Hepatocyte (in vitro differentiated cells): ENCODE data around the gene RUFY3. TPM values are rescaled to one million over a fixed set of nuclear protein-coding genes. Genes with fewer than 3 reads are reported as not detected.

Experiments used
- DNase-seq: peaks from one replicate; pipeline ENCODE4 v3.0.0-alpha.2; 2016; ENCODE audit warnings: low spot score
- H2AFZ ChIP-seq: fragments of 200-600 bp; sonication (generic); 2 replicates; pipeline ENCODE4 v1.6.0; 2016; ENCODE audit warnings: antibody characterized with exemption, mild to moderate bottlenecking
- H3K27ac ChIP-seq: fragments of 200-600 bp; sonication (generic); 2 replicates; pipeline ENCODE4 v1.5.1; 2016; ENCODE audit warnings: mild to moderate bottlenecking
- H3K27me3 ChIP-seq: fragments of 200-600 bp; sonication (generic); 2 replicates; pipeline ENCODE4 v1.6.1; 2016
- H3K36me3 ChIP-seq: fragments of 200-600 bp; sonication (generic); replicated peaks from 2 replicates; pipeline ENCODE4 v1.5.1; 2016; ENCODE audit warnings: low read depth; ENCODE audit not compliant: insufficient read depth
- H3K4me1 ChIP-seq: fragments of 200-600 bp; sonication (generic); 2 replicates; pipeline ENCODE4 v1.5.1; 2016; ENCODE audit warnings: mild to moderate bottlenecking, moderate library complexity; ENCODE audit not compliant: insufficient read depth
- H3K4me2 ChIP-seq: fragments of 200-600 bp; sonication (generic); 2 replicates; pipeline ENCODE4 v1.6.0; 2016
- H3K4me3 ChIP-seq: fragments of 200-600 bp; sonication (generic); 2 replicates; pipeline ENCODE4 v1.5.1; 2016; ENCODE audit warnings: mild to moderate bottlenecking
- H3K79me2 ChIP-seq: fragments of 200-600 bp; sonication (generic); 2 replicates; pipeline ENCODE4 v1.6.0; 2017; ENCODE audit warnings: mild to moderate bottlenecking
- H3K9me2 ChIP-seq: fragments of 200-600 bp; sonication (generic); replicated peaks from 2 replicates; pipeline ENCODE4 v1.6.0; 2017; ENCODE audit warnings: mild to moderate bottlenecking; ENCODE audit not compliant: insufficient read depth
- H3K9me3 ChIP-seq: fragments of 200-600 bp; sonication (generic); 2 replicates; pipeline ENCODE4 v1.5.1; 2016; ENCODE audit warnings: low read depth, mild to moderate bottlenecking
- H4K20me1 ChIP-seq: fragments of 200-600 bp; sonication (generic); 2 replicates; pipeline ENCODE4 v1.6.0; 2016; ENCODE audit warnings: mild to moderate bottlenecking; ENCODE audit not compliant: insufficient read depth, poor library complexity, severe bottlenecking
- EZH2 ChIP-seq: fragments of 200-600 bp; sonication (generic); IDR thresholded peaks from 2 replicates; pipeline ENCODE4 v1.6.1; 2016; ENCODE audit warnings: antibody characterized with exemption, mild to moderate bottlenecking, borderline replicate concordance
- EZH2phosphoT487 ChIP-seq: fragments of 200-600 bp; sonication (generic); IDR thresholded peaks from one replicate; pipeline ENCODE4 v1.6.1; 2018; ENCODE audit warnings: antibody characterized with exemption, mild to moderate bottlenecking, low read depth, moderate library complexity; ENCODE audit not compliant: unreplicated experiment, severe bottlenecking
- WGBS: methylation state at CpG from one replicate; pipeline ENCODE4 v1.1.6; 2016; ENCODE audit warnings: low lambda C conversion rate; ENCODE audit errors: missing lambda C conversion rate; 5-methylcytosine and 5-hydroxymethylcytosine counted together
- polyA plus RNA-seq: library from polyadenylated mRNA; unstranded; fragments of >200 nt; fragmentation: Nextera tagmentation; extraction: Ambion mirVana; gene quantifications from 2 replicates; pipeline ENCODE4 v1.2.1, GENCODE V29; 2016
- total RNA-seq: library from RNA; depleted of rRNA; stranded (reverse); fragments of >200 nt; gene quantifications from 2 replicates; pipeline ENCODE4 v1.2.3, GENCODE V29; 2014
- TF ChIP-seq, protein P1 (sequence below): fragments of 200-600 bp; sonication (generic); IDR thresholded peaks from 2 replicates; pipeline ENCODE4 v1.5.1; 2016; ENCODE audit warnings: antibody characterized with exemption, mild to moderate bottlenecking; ENCODE audit not compliant: poor library complexity

RUFY3 gene
- total and polyA plus RNA-seq, 2 experiments from 2014 or later, result 22.2 to 40.1 TPM

DNA sequence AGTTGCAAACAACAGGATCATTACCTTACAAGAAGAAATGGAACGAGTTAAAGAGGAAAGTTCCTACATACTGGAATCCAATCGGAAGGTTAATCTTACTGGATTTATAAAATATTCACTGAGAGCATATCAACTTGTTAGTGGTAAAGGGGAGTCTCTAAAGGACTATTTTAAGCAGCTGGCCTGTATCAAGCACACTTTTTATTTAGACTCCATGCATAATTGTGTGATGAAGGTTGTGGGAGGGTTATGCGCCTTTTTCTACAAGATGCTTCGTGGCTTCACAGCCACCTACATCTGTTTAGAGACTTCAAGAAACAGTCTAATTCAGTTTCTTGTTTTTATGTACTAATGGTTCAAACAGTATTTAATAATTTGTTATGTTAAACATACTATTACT, 61.3 kb downstream of the RUFY3 start:
- H3K27ac ChIP-seq, result no peak overlapping the region
- no peak for DNase-seq
- H2AFZ ChIP-seq, result no peak overlapping the region
- H3K36me3 ChIP-seq, result no peaks in the 10 kb centered on the region
- no peaks in the 10 kb centered on the region for H3K9me3 ChIP-seq
- H4K20me1 ChIP-seq, result no peaks in the 10 kb centered on the region
- TF ChIP-seq, protein P1, sequence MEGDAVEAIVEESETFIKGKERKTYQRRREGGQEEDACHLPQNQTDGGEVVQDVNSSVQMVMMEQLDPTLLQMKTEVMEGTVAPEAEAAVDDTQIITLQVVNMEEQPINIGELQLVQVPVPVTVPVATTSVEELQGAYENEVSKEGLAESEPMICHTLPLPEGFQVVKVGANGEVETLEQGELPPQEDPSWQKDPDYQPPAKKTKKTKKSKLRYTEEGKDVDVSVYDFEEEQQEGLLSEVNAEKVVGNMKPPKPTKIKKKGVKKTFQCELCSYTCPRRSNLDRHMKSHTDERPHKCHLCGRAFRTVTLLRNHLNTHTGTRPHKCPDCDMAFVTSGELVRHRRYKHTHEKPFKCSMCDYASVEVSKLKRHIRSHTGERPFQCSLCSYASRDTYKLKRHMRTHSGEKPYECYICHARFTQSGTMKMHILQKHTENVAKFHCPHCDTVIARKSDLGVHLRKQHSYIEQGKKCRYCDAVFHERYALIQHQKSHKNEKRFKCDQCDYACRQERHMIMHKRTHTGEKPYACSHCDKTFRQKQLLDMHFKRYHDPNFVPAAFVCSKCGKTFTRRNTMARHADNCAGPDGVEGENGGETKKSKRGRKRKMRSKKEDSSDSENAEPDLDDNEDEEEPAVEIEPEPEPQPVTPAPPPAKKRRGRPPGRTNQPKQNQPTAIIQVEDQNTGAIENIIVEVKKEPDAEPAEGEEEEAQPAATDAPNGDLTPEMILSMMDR, result no peak
- TF ChIP-seq EZH2 (no peak), EZH2phosphoT487 (no peak)
- 77% methylated on average over 4 of the region's 4 CpGs for WGBS
- no peaks in the 10 kb centered on the region for H3K4me1 ChIP-seq
- no peak overlapping the region for H3K4me2 ChIP-seq
- no peak overlapping the region for H3K4me3 ChIP-seq
- H3K79me2 ChIP-seq, result no peaks in the 10 kb centered on the region
- H3K9me2 ChIP-seq, result no peaks in the 10 kb centered on the region
- no peaks in the 10 kb centered on the region for H3K27me3 ChIP-seq

DNA sequence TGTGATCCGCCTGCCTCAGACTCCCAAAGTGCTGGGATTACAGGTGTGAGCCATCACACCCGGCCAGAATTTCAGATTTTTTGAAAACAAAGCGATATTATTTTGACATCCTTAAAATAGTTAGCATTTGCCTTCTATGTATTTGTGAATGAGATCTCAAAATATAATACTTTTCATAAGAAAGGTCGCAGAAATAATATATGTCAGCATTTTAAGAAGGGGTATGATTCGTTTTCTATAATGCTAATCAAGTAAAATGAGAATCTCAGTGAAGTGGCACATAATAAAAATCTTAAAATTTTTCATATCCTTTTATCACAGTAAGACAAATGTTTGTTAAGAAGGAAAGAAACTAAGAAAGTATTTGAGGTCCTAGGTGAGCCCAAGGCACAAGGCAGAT, 65.7 kb downstream of the RUFY3 start:
- H4K20me1 ChIP-seq, result no peaks in the 10 kb centered on the region
- H3K79me2 ChIP-seq, result no peaks in the 10 kb centered on the region
- WGBS, result 96% methylated on average over 5 of the region's 5 CpGs
- DNase-seq, result no peak
- H3K9me2 ChIP-seq, result no peaks in the 10 kb centered on the region
- no peak overlapping the region for H3K4me2 ChIP-seq
- no peak for TF ChIP-seq EZH2
- TF ChIP-seq, protein P1, result no peak
- TF ChIP-seq EZH2phosphoT487, result no peak
- no peaks in the 10 kb centered on the region for H3K4me1 ChIP-seq
- no peak overlapping the region for H3K4me3 ChIP-seq
- no peak overlapping the region for H3K27ac ChIP-seq
- H3K9me3 ChIP-seq, result no peaks in the 10 kb centered on the region
- no peaks in the 10 kb centered on the region for H3K36me3 ChIP-seq
- H3K27me3 ChIP-seq, result no peaks in the 10 kb centered on the region
- H2AFZ ChIP-seq, result no peak overlapping the region

DNA sequence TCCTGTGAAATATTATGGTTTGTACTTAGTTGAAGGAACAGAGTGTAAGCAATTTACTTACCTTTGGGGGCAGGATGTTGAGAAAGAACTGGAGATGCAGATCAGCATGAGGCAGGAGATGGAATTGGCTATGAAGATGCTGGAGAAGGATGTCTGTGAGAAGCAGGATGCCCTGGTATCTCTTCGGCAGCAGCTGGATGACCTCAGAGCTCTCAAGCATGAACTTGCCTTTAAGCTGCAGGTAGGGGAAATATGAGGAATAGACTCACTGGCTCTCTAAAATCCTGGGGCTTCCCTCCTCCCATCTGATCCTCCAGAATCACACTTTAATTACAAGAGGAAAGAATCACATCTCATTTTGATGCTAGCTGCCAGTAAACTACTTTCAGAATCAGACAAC, 67.0 kb downstream of the RUFY3 start:
- no peaks in the 10 kb centered on the region for H3K9me3 ChIP-seq
- H3K27ac ChIP-seq, result no peak overlapping the region
- H3K4me2 ChIP-seq, result no peak overlapping the region
- no peaks in the 10 kb centered on the region for H3K27me3 ChIP-seq
- no peaks in the 10 kb centered on the region for H4K20me1 ChIP-seq
- H3K9me2 ChIP-seq, result no peaks in the 10 kb centered on the region
- no peak overlapping the region for H3K4me3 ChIP-seq
- DNase-seq, result no peak
- no peak for TF ChIP-seq EZH2
- TF ChIP-seq EZH2phosphoT487, result no peak
- TF ChIP-seq, protein P1, result no peak
- WGBS, result 97% methylated on average over 1 of the region's 1 CpG
- no peaks in the 10 kb centered on the region for H3K36me3 ChIP-seq
- no peak overlapping the region for H2AFZ ChIP-seq
- no peaks in the 10 kb centered on the region for H3K79me2 ChIP-seq
- no peaks in the 10 kb centered on the region for H3K4me1 ChIP-seq

DNA sequence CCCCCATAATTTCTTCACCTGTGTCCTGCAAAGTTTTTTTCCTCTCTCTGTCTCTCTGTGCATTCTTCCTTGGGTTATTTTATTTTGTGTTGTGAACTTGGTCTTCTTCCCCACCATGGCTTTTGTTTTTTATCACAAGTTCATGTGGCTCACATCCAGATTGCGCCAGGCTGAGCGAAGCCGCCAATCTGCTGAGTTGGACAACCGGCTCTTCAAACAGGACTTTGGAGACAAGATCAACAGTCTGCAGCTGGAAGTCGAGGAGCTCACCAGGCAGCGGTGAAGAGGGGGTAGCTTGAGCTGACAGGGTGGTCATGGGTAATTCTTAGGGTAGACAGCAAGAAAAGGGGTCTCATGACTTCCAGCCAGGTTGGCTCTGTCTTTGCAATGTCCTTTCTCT, 71.9 kb downstream of the RUFY3 start:
- Histone ChIP-seq H3K36me3 (no peaks in the 10 kb centered on the region), H3K9me3 (no peaks in the 10 kb centered on the region), H2AFZ (no peak overlapping the region), H3K9me2 (no peaks in the 10 kb centered on the region), H3K27me3 (no peaks in the 10 kb centered on the region), H3K4me1 (no peaks in the 10 kb centered on the region), H4K20me1 (no peaks in the 10 kb centered on the region), H3K4me3 (no peak overlapping the region), H3K4me2 (no peak overlapping the region), H3K27ac (no peak overlapping the region), H3K79me2 (no peaks in the 10 kb centered on the region)
- TF ChIP-seq EZH2 (no peak), EZH2phosphoT487 (no peak)
- TF ChIP-seq, protein P1, result no peak
- DNase-seq, result no peak
- WGBS, result 95% methylated on average over 6 of the region's 6 CpGs
